Liver (tissue), 9 donors: ENCODE measurements around the gene FLNC. TPM values are rescaled to one million over a fixed set of nuclear protein-coding genes. Genes with fewer than 3 reads are reported as not detected.

Source experiments
- DNase-seq: peaks from one replicate; pipeline ENCODE4 v3.0.0-alpha.2; 2017; ENCODE audit warnings: low spot score
- H3K27ac ChIP-seq, 2 donors: one replicate each; pipeline ENCODE4 v1.7.0; 2013; ENCODE audit warnings: inconsistent platforms in 2 of 2, low read length in 2 of 2, control low read depth in 1 of 2, low read depth in 1 of 2, mild to moderate bottlenecking in 1 of 2
- H3K27me3 ChIP-seq, 4 donors: one replicate each; pipeline versions ENCODE4 v1.6.1 to v1.7.0; 2013; ENCODE audit warnings: low read length in 3 of 4, inconsistent platforms in 1 of 4, mild to moderate bottlenecking in 1 of 4, moderate library complexity in 1 of 4; ENCODE audit not compliant: control insufficient read depth in 4 of 4, insufficient read depth in 4 of 4
- H3K36me3 ChIP-seq, 4 donors: one replicate each; pipeline versions ENCODE4 v1.6.1 to v1.7.0; 2013; ENCODE audit warnings: low read length in 3 of 4, mild to moderate bottlenecking in 3 of 4, low read depth in 1 of 4, moderate library complexity in 1 of 4; ENCODE audit not compliant: control insufficient read depth in 4 of 4, insufficient read depth in 3 of 4
- H3K4me1 ChIP-seq, 4 donors: one replicate each; pipeline versions ENCODE4 v1.6.1 to v1.7.0; 2013; ENCODE audit warnings: low read length in 3 of 4, mild to moderate bottlenecking in 3 of 4, moderate library complexity in 1 of 4; ENCODE audit not compliant: control insufficient read depth in 4 of 4, insufficient read depth in 4 of 4
- H3K4me3 ChIP-seq, 3 donors: one replicate each; pipeline versions ENCODE4 v1.6.1 to v1.7.0; 2013; ENCODE audit warnings: low read length in 3 of 3, control low read depth in 1 of 3, low read depth in 1 of 3, mild to moderate bottlenecking in 1 of 3
- H3K9ac ChIP-seq, 2 donors: one replicate each; pipeline ENCODE4 v1.7.0; 2013; ENCODE audit warnings: low read length in 2 of 2, mild to moderate bottlenecking in 2 of 2, moderate library complexity in 2 of 2, control low read depth in 1 of 2, low read depth in 1 of 2
- H3K9me3 ChIP-seq, 4 donors: one replicate each; pipeline versions ENCODE4 v1.6.1 to v1.7.0; 2013; ENCODE audit warnings: low read length in 3 of 4; ENCODE audit not compliant: control insufficient read depth in 4 of 4
- EGR1 ChIP-seq, 2 donors: IDR thresholded peaks; 2 replicates each; pipeline ENCODE4 v1.6.1; 2016 to 2018; ENCODE audit warnings: antibody characterized with exemption in 2 of 2, low read depth in 2 of 2
- FOXA1 ChIP-seq: IDR thresholded peaks from 2 replicates; pipeline ENCODE4 v1.6.1; 2016; ENCODE audit warnings: antibody characterized with exemption
- FOXA2 ChIP-seq: IDR thresholded peaks from 2 replicates; pipeline ENCODE4 v1.6.1; 2016; ENCODE audit warnings: antibody characterized with exemption
- GABPA ChIP-seq, 2 donors: IDR thresholded peaks in 1 of 2; conservative IDR thresholded peaks in 1 of 2; 2 replicates each; pipeline ENCODE4 v1.6.1; 2016; ENCODE audit warnings: antibody characterized with exemption in 2 of 2, mild to moderate bottlenecking in 1 of 2, moderate library complexity in 1 of 2
- HNF4A ChIP-seq, 2 donors: conservative IDR thresholded peaks; 2 replicates each; pipeline ENCODE4 v1.6.1; 2016; ENCODE audit warnings: antibody characterized with exemption in 2 of 2, mild to moderate bottlenecking in 2 of 2
- HNF4G ChIP-seq: IDR thresholded peaks from 2 replicates; pipeline ENCODE4 v1.6.1; 2016; ENCODE audit warnings: antibody characterized with exemption
- JUND ChIP-seq, 2 donors: IDR thresholded peaks; 2 replicates each; pipeline ENCODE4 v1.6.1; 2016; ENCODE audit warnings: antibody characterized with exemption in 2 of 2
- NR2F2 ChIP-seq: IDR thresholded peaks from 2 replicates; pipeline ENCODE4 v1.6.1; 2016; ENCODE audit warnings: antibody characterized with exemption
- RAD21 ChIP-seq, 2 donors: IDR thresholded peaks; 2 replicates each; pipeline ENCODE4 v1.6.1; 2016; ENCODE audit warnings: antibody characterized with exemption in 2 of 2, mild to moderate bottlenecking in 2 of 2
- REST ChIP-seq: IDR thresholded peaks from 2 replicates; pipeline ENCODE4 v1.6.1; 2016; ENCODE audit warnings: antibody characterized with exemption, mild to moderate bottlenecking
- RXRA ChIP-seq, 2 donors: IDR thresholded peaks; 2 replicates each; pipeline ENCODE4 v1.6.1; 2017 to 2018; ENCODE audit warnings: antibody characterized with exemption in 2 of 2, mild to moderate bottlenecking in 1 of 2
- SP1 ChIP-seq: IDR thresholded peaks from 2 replicates; pipeline ENCODE4 v1.6.1; 2018; ENCODE audit warnings: antibody characterized with exemption, mild to moderate bottlenecking
- TAF1 ChIP-seq: conservative IDR thresholded peaks from 2 replicates; pipeline ENCODE4 v1.6.1; 2016; ENCODE audit warnings: antibody characterized with exemption, mild to moderate bottlenecking
- YY1 ChIP-seq: IDR thresholded peaks from 2 replicates; pipeline ENCODE4 v1.6.1; 2016; ENCODE audit warnings: antibody characterized with exemption, mild to moderate bottlenecking
- ZBTB33 ChIP-seq: IDR thresholded peaks from 2 replicates; pipeline ENCODE4 v1.6.1; 2016; ENCODE audit warnings: antibody characterized with exemption
- WGBS: extraction: QIAGEN DNeasy Blood & Tissue Kit; methylation state at CpG from one replicate; pipeline ENCODE4 v1.1.7; 2013; 5-methylcytosine and 5-hydroxymethylcytosine counted together
- polyA plus RNA-seq, 2 donors: library from polyadenylated mRNA; stranded (reverse) in 1 of 2; unstranded in 1 of 2; fragments of 200-250 nt in 1 of 2; fragments of >200 nt in 1 of 2; fragmentation: Nextera tagmentation in 1 of 2; extraction: Ambion mirVana in 1 of 2; gene quantifications; one replicate each; pipeline versions ENCODE4 v1.2.1 to v1.2.3, GENCODE V29; 2013 to 2015
- total RNA-seq, 2 donors: library from RNA; depleted of rRNA; stranded (reverse); fragments of >200 nt; gene quantifications; one replicate each; pipeline ENCODE4 v1.2.3, GENCODE V29; 2014
- TF ChIP-seq, protein P1 (sequence below): IDR thresholded peaks from 2 replicates; pipeline ENCODE4 v1.6.1; 2016; ENCODE audit warnings: antibody characterized with exemption
- TF ChIP-seq, protein P2 (sequence below): fragments of 150-350 bp; IDR thresholded peaks from 2 replicates; pipeline ENCODE4 v1.5.1; 2017; ENCODE audit warnings: improper control_type of control experiment, low read depth, low read length; ENCODE audit not compliant: missing input control
- TF ChIP-seq, protein P3 (sequence below): IDR thresholded peaks from 2 replicates; pipeline ENCODE4 v1.6.1; 2016; ENCODE audit warnings: antibody characterized with exemption
- donor health status: healthy.
- donor health status: healthy.
- donor health status: healthy.
- donor health status: healthy.
- donor health status: healthy.

FLNC gene
- total and polyA plus RNA-seq, 4 donors, result 0.03 to 2.3 (median 0.53) TPM

GRCh38 chr7:128842674-128843641, 12.8 kb downstream of the FLNC start:
- 92% methylated on average over 38 of the region's 38 CpGs for WGBS
- no peak overlapping the region for H3K9ac ChIP-seq
- no peaks in the 10 kb centered on the region for H3K27me3 ChIP-seq
- H3K9me3 ChIP-seq, result no peaks in the 10 kb centered on the region
- no peak overlapping the region for H3K4me3 ChIP-seq
- DNase-seq, result no peak
- no peaks in the 10 kb centered on the region for H3K4me1 ChIP-seq
- TF ChIP-seq FOXA2 (no peak), TAF1 (no peak), GABPA (IDR thresholded peaks at IDR 0.05 in 1 of 2, conservative IDR thresholded peaks at IDR 0.05 in 1 of 2) (no peak), NR2F2 (no peak), HNF4G (no peak), SP1 (no peak), JUND (IDR thresholded peaks at IDR 0.05) (no peak), RXRA (IDR thresholded peaks at IDR 0.05) (no peak), RAD21 (IDR thresholded peaks at IDR 0.05) (no peak)
- TF ChIP-seq, protein P1, sequence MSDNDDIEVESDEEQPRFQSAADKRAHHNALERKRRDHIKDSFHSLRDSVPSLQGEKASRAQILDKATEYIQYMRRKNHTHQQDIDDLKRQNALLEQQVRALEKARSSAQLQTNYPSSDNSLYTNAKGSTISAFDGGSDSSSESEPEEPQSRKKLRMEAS, result no peak
- TF ChIP-seq, protein P2, sequence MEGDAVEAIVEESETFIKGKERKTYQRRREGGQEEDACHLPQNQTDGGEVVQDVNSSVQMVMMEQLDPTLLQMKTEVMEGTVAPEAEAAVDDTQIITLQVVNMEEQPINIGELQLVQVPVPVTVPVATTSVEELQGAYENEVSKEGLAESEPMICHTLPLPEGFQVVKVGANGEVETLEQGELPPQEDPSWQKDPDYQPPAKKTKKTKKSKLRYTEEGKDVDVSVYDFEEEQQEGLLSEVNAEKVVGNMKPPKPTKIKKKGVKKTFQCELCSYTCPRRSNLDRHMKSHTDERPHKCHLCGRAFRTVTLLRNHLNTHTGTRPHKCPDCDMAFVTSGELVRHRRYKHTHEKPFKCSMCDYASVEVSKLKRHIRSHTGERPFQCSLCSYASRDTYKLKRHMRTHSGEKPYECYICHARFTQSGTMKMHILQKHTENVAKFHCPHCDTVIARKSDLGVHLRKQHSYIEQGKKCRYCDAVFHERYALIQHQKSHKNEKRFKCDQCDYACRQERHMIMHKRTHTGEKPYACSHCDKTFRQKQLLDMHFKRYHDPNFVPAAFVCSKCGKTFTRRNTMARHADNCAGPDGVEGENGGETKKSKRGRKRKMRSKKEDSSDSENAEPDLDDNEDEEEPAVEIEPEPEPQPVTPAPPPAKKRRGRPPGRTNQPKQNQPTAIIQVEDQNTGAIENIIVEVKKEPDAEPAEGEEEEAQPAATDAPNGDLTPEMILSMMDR, result no peak
- no peak overlapping the region for H3K27ac ChIP-seq
- no peaks in the 10 kb centered on the region for H3K36me3 ChIP-seq

- H3K36me3 ChIP-seq, result no peaks in the 10 kb centered on the region
- H3K9ac ChIP-seq, result no peak overlapping the region
- no peak for DNase-seq
- no peak overlapping the region for H3K4me3 ChIP-seq
- H3K27me3 ChIP-seq, result no peaks in the 10 kb centered on the region
- no peak overlapping the region for H3K27ac ChIP-seq
- no peaks in the 10 kb centered on the region for H3K9me3 ChIP-seq
- TF ChIP-seq HNF4G (no peak), RXRA (IDR thresholded peaks at IDR 0.05) (no peak), YY1 (no peak), EGR1 (IDR thresholded peaks at IDR 0.05; ENCODE audit: low read depth in 2 of 2) (no peak), HNF4A (conservative IDR thresholded peaks at IDR 0.05) (no peak), SP1 (no peak), ZBTB33 (no peak), FOXA1 (no peak), REST (no peak), GABPA (IDR thresholded peaks at IDR 0.05 in 1 of 2, conservative IDR thresholded peaks at IDR 0.05 in 1 of 2) (no peak), RAD21 (IDR thresholded peaks at IDR 0.05) (no peak), FOXA2 (no peak), NR2F2 (no peak), JUND (IDR thresholded peaks at IDR 0.05) (no peak)
- TF ChIP-seq, protein P2, result no peak
- TF ChIP-seq, protein P3, sequence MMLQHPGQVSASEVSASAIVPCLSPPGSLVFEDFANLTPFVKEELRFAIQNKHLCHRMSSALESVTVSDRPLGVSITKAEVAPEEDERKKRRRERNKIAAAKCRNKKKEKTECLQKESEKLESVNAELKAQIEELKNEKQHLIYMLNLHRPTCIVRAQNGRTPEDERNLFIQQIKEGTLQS, result no peak
- TF ChIP-seq, protein P1, result no peak
- no peaks in the 10 kb centered on the region for H3K4me1 ChIP-seq
- 92% methylated on average over 17 of the region's 17 CpGs for WGBS
Measured at GRCh38 chr7:128843938-128844621, 13.9 kb downstream of the FLNC start.
